ENCODE results near the gene CAB39.

DNA sequence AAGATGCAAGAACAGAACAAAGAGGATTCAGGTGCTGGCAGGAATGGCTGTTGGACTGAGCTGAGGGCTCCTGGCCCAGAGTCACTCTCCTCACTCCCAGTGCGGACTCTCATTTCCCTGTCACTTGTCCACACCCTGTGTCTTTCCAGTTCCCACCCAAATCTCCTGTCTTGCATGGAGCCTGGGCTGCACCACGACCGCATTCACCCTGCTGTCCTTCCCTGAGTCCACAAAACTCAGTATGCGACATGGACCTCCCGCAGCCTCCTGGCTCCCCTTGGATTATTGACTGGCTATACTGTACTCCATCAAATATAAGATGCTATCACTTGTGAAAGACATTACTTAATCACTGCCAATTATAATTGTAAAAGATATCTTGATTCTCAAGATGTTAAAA lies 149.7 kb downstream of the CAB39 start:
- TF ChIP-seq, protein P1, sequence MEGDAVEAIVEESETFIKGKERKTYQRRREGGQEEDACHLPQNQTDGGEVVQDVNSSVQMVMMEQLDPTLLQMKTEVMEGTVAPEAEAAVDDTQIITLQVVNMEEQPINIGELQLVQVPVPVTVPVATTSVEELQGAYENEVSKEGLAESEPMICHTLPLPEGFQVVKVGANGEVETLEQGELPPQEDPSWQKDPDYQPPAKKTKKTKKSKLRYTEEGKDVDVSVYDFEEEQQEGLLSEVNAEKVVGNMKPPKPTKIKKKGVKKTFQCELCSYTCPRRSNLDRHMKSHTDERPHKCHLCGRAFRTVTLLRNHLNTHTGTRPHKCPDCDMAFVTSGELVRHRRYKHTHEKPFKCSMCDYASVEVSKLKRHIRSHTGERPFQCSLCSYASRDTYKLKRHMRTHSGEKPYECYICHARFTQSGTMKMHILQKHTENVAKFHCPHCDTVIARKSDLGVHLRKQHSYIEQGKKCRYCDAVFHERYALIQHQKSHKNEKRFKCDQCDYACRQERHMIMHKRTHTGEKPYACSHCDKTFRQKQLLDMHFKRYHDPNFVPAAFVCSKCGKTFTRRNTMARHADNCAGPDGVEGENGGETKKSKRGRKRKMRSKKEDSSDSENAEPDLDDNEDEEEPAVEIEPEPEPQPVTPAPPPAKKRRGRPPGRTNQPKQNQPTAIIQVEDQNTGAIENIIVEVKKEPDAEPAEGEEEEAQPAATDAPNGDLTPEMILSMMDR (IDR thresholded peaks at IDR 0.05), result no peak
- TF ChIP-seq POLR2A (IDR thresholded peaks at IDR 0.05), result no peak
